Measurements from ENCODE around the gene PTPRD. TPM values are rescaled to one million over a fixed set of nuclear protein-coding genes. Genes with fewer than 3 reads are reported as not detected.

The PTPRD gene
- total RNA-seq, 1 experiment from 2014 or later: not detected

DNA sequence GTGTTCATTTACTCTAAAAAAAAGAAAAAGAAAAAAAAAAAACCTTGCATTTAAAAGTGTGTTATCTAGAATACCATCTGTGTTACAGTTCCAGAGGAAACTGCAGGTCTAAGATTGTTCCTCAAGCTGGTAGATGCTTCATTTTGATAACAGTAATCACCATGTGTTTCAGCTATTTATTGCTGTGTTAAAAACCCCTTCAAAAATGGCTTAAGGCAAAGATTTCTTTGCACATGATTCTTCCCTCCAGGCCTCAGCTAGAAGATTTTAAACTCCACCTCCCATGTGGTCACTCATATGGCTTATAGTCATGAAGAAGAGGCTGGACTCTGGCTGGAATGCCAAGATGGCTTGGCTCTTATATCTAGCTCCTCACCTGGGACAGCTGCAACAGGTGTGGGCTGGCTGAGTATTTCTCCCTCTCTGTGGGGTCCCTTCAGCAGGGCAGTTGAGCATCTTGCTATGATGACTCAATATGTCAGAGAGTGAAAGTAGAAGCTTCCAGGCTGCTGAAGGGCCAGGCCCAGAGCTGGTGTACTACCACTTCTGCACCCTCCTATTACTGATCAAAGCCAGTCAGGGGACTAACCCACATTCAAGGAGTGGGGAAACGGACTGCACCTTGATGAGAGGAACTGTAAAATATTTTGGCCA lies 1892.8 kb downstream of the PTPRD start:
- TF ChIP-seq TCF7L2 (IDR thresholded peaks at IDR 0.05; ENCODE audit: low read depth, low read length) (no peak), SIN3A (IDR thresholded peaks at IDR 0.05; ENCODE audit: borderline replicate concordance, insufficient read depth, low read depth, low read length) (no peak), POLR2AphosphoS5 (IDR thresholded peaks at IDR 0.05; ENCODE audit: low read depth, low read length) (no peak)
- TF ChIP-seq, protein P1, sequence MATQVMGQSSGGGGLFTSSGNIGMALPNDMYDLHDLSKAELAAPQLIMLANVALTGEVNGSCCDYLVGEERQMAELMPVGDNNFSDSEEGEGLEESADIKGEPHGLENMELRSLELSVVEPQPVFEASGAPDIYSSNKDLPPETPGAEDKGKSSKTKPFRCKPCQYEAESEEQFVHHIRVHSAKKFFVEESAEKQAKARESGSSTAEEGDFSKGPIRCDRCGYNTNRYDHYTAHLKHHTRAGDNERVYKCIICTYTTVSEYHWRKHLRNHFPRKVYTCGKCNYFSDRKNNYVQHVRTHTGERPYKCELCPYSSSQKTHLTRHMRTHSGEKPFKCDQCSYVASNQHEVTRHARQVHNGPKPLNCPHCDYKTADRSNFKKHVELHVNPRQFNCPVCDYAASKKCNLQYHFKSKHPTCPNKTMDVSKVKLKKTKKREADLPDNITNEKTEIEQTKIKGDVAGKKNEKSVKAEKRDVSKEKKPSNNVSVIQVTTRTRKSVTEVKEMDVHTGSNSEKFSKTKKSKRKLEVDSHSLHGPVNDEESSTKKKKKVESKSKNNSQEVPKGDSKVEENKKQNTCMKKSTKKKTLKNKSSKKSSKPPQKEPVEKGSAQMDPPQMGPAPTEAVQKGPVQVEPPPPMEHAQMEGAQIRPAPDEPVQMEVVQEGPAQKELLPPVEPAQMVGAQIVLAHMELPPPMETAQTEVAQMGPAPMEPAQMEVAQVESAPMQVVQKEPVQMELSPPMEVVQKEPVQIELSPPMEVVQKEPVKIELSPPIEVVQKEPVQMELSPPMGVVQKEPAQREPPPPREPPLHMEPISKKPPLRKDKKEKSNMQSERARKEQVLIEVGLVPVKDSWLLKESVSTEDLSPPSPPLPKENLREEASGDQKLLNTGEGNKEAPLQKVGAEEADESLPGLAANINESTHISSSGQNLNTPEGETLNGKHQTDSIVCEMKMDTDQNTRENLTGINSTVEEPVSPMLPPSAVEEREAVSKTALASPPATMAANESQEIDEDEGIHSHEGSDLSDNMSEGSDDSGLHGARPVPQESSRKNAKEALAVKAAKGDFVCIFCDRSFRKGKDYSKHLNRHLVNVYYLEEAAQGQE (IDR thresholded peaks at IDR 0.05; ENCODE audit: insufficient read depth in 1 of 2, low read depth in 2 of 2, low read length in 1 of 2): no peak
- TF ChIP-seq, protein P2, sequence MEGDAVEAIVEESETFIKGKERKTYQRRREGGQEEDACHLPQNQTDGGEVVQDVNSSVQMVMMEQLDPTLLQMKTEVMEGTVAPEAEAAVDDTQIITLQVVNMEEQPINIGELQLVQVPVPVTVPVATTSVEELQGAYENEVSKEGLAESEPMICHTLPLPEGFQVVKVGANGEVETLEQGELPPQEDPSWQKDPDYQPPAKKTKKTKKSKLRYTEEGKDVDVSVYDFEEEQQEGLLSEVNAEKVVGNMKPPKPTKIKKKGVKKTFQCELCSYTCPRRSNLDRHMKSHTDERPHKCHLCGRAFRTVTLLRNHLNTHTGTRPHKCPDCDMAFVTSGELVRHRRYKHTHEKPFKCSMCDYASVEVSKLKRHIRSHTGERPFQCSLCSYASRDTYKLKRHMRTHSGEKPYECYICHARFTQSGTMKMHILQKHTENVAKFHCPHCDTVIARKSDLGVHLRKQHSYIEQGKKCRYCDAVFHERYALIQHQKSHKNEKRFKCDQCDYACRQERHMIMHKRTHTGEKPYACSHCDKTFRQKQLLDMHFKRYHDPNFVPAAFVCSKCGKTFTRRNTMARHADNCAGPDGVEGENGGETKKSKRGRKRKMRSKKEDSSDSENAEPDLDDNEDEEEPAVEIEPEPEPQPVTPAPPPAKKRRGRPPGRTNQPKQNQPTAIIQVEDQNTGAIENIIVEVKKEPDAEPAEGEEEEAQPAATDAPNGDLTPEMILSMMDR (IDR thresholded peaks at IDR 0.05): no peak
- DNase-seq (ENCODE audit: low read depth, low spot score): no peak
- no TSS peak for BruUV-seq (replicated peaks)
- intact Hi-C loops (cut with micrococcal nuclease; ENCODE audit: unreplicated experiment): no loop called here
- Histone ChIP-seq H3K36me3 (ENCODE audit: control insufficient read depth, insufficient read depth, low read length) (no peaks in the 10 kb centered on the region), H3K27ac (ENCODE audit: low read length) (no peak overlapping the region), H3K9me3 (ENCODE audit: control insufficient read depth, insufficient read depth, low read depth, low read length) (no peaks in the 10 kb centered on the region), H3K27me3 (ENCODE audit: control insufficient read depth, insufficient read depth, low read length) (no peaks in the 10 kb centered on the region), H3K4me1 (ENCODE audit: control insufficient read depth, insufficient read depth, low read length) (no peaks in the 10 kb centered on the region), H3K4me3 (ENCODE audit: low read depth in 2 of 2, low read length in 2 of 2) (no peak overlapping the region)
- no peak for ATAC-seq
- CTCF ChIA-PET: no interaction called here
- POLR2A ChIA-PET: no interaction called here
- in situ Hi-C loops (cut with HindIII; ENCODE audit: low pct_unique_long_range_greater_than_20kb, low sequenced_read_pairs): no loop called here

DNA sequence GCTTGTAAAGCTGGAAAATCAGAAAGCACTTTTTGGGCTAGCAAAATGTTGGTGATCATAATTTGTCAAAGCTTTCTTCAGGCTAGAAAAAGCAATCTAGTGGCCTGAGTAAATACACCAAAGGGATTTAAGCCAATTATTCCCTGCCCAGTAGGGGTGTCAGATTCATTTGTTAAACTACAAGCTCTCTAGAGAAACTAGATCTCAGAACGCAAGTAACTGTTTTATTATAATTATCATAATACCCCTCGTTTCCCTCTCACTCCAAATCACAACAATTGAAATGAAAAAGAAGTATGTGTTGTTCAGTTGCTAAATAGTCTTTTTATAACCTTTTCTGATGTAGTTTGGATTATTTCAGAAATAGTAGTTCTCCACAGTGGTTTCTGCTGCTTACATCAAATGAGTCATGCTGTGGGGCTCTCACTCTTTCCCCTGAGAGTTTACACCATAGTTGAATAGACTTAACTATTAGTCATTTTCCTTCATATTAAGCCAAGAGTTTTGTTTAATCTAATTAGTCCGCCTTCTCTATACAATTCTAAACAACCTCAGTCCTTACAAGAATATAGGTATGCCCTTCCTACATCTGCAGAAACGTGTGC lies 1894.6 kb downstream of the PTPRD start:
- H3K9me3 ChIP-seq (ENCODE audit: control insufficient read depth, insufficient read depth, low read depth, low read length): no peaks in the 10 kb centered on the region
- ChIA-PET POLR2A (no interaction called here), CTCF (no interaction called here)
- H3K4me1 ChIP-seq (ENCODE audit: control insufficient read depth, insufficient read depth, low read length): no peaks in the 10 kb centered on the region
- no peak overlapping the region for H3K4me3 ChIP-seq (ENCODE audit: low read depth in 2 of 2, low read length in 2 of 2)
- ATAC-seq (no peak), DNase-seq (ENCODE audit: low read depth, low spot score) (no peak)
- no TSS peak for BruUV-seq (replicated peaks)
- no peak overlapping the region for H3K27ac ChIP-seq (ENCODE audit: low read length)
- H3K27me3 ChIP-seq (ENCODE audit: control insufficient read depth, insufficient read depth, low read length): no peaks in the 10 kb centered on the region
- in situ Hi-C loops (cut with HindIII; ENCODE audit: low pct_unique_long_range_greater_than_20kb, low sequenced_read_pairs): no loop called here
- TF ChIP-seq, protein P2 (IDR thresholded peaks at IDR 0.05): no peak
- no peak for TF ChIP-seq TCF7L2 (IDR thresholded peaks at IDR 0.05; ENCODE audit: low read depth, low read length)
- no peak for TF ChIP-seq POLR2AphosphoS5 (IDR thresholded peaks at IDR 0.05; ENCODE audit: low read depth, low read length)
- TF ChIP-seq, protein P1 (IDR thresholded peaks at IDR 0.05; ENCODE audit: insufficient read depth in 1 of 2, low read depth in 2 of 2, low read length in 1 of 2): no peak
- TF ChIP-seq SIN3A (IDR thresholded peaks at IDR 0.05; ENCODE audit: borderline replicate concordance, insufficient read depth, low read depth, low read length): no peak
- intact Hi-C loops (cut with micrococcal nuclease; ENCODE audit: unreplicated experiment): no loop called here
- H3K36me3 ChIP-seq (ENCODE audit: control insufficient read depth, insufficient read depth, low read length): no peaks in the 10 kb centered on the region
